Suprapubic skin (tissue), 4 donors: Measurements from ENCODE around the gene ZNF804B. TPM values are rescaled to one million over a fixed set of nuclear protein-coding genes. Genes with fewer than 3 reads are reported as not detected.

Experiments
- DNase-seq, 2 donors: peaks; one replicate each; pipeline ENCODE4 v3.0.0-alpha.2; 2019; ENCODE audit warnings: low spot score in 2 of 2
- H3K27ac ChIP-seq: fragments of 200-600 bp; sonication (generic); one replicate; pipeline ENCODE4 v1.5.1; 2019
- H3K27me3 ChIP-seq: fragments of 200-600 bp; sonication (generic); one replicate; pipeline ENCODE4 v1.5.1; 2019
- H3K36me3 ChIP-seq: fragments of 200-600 bp; sonication (generic); one replicate; pipeline ENCODE4 v1.5.1; 2019
- H3K4me1 ChIP-seq: fragments of 200-600 bp; sonication (generic); one replicate; pipeline ENCODE4 v1.5.1; 2019
- H3K4me3 ChIP-seq: fragments of 200-600 bp; sonication (generic); one replicate; pipeline ENCODE4 v1.5.1; 2019; ENCODE audit warnings: mild to moderate bottlenecking
- H3K9me3 ChIP-seq: fragments of 200-600 bp; sonication (generic); one replicate; pipeline ENCODE4 v1.5.1; 2019
- EP300 ChIP-seq: sonication (generic); formaldehyde crosslinking; IDR thresholded peaks from one replicate; pipeline ENCODE4 v1.6.1; 2017; ENCODE audit warnings: antibody characterized with exemption
- POLR2A ChIP-seq, 2 donors: fragments of 450-650 bp; IDR thresholded peaks; one replicate each; pipeline ENCODE4 v1.6.1; 2017; ENCODE audit warnings: antibody characterized with exemption in 2 of 2, mild to moderate bottlenecking in 2 of 2, moderate library complexity in 2 of 2
- POLR2AphosphoS5 ChIP-seq, 3 donors: sonication (generic); formaldehyde crosslinking; IDR thresholded peaks; one replicate each; pipeline ENCODE4 v1.6.1; 2017; ENCODE audit warnings: antibody characterized with exemption in 3 of 3
- WGBS: methylation state at CpG from one replicate; pipeline ENCODE4 v1.1.5; 2018; 5-methylcytosine and 5-hydroxymethylcytosine counted together
- total RNA-seq, 4 donors: library from RNA; depleted of rRNA; stranded (reverse); fragments of >200 nt; gene quantifications; one replicate each; pipeline ENCODE4 v1.1.0, GENCODE V29; 2016
- TF ChIP-seq, protein P1 (sequence below), 2 donors: fragments of 200-600 bp in 1 of 2; fragments of 450-650 bp in 1 of 2; sonication (generic) in 1 of 2; IDR thresholded peaks; one replicate each; pipeline ENCODE4 v1.5.1; 2016 to 2019; ENCODE audit warnings: antibody characterized with exemption in 2 of 2, mild to moderate bottlenecking in 1 of 2, moderate library complexity in 1 of 2

ZNF804B gene
- total RNA-seq, 4 donors from 2014 or later = not detected

- TF ChIP-seq POLR2A (IDR thresholded peaks at IDR 0.05) (no peak), POLR2AphosphoS5 (IDR thresholded peaks at IDR 0.05) (no peak), EP300 (no peak)
- TF ChIP-seq, protein P1, sequence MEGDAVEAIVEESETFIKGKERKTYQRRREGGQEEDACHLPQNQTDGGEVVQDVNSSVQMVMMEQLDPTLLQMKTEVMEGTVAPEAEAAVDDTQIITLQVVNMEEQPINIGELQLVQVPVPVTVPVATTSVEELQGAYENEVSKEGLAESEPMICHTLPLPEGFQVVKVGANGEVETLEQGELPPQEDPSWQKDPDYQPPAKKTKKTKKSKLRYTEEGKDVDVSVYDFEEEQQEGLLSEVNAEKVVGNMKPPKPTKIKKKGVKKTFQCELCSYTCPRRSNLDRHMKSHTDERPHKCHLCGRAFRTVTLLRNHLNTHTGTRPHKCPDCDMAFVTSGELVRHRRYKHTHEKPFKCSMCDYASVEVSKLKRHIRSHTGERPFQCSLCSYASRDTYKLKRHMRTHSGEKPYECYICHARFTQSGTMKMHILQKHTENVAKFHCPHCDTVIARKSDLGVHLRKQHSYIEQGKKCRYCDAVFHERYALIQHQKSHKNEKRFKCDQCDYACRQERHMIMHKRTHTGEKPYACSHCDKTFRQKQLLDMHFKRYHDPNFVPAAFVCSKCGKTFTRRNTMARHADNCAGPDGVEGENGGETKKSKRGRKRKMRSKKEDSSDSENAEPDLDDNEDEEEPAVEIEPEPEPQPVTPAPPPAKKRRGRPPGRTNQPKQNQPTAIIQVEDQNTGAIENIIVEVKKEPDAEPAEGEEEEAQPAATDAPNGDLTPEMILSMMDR (IDR thresholded peaks at IDR 0.05) = no peak
- Histone ChIP-seq H3K4me3 (no peak overlapping the region), H3K27me3 (peaks cover 68% of the 10 kb centered on the region), H3K36me3 (no peaks in the 10 kb centered on the region), H3K4me1 (peaks cover 19% of the 10 kb centered on the region), H3K27ac (no peak overlapping the region), H3K9me3 (no peaks in the 10 kb centered on the region)
- WGBS = 76% methylated on average over 2 of the region's 2 CpGs
- DNase-seq = no peak
Measured at GRCh38 chr7:88757371-88757770, 2.1 kb upstream of the ZNF804B start.

- Histone ChIP-seq H3K27ac (no peak overlapping the region), H3K27me3 (peaks cover 68% of the 10 kb centered on the region), H3K36me3 (no peaks in the 10 kb centered on the region), H3K4me3 (peak overlapping the region; percentile 47), H3K4me1 (peaks cover 19% of the 10 kb centered on the region), H3K9me3 (no peaks in the 10 kb centered on the region)
- WGBS = 6% methylated on average over 29 of the region's 33 CpGs
- no peak for DNase-seq
- TF ChIP-seq, protein P1 (IDR thresholded peaks at IDR 0.05) = no peak
- TF ChIP-seq POLR2A (IDR thresholded peaks at IDR 0.05) = no peak
- TF ChIP-seq EP300 = no peak
- TF ChIP-seq POLR2AphosphoS5 (IDR thresholded peaks at IDR 0.05) = no peak
Measured at GRCh38 chr7:88758381-88759229, 895 bp upstream of the ZNF804B start.

DNA sequence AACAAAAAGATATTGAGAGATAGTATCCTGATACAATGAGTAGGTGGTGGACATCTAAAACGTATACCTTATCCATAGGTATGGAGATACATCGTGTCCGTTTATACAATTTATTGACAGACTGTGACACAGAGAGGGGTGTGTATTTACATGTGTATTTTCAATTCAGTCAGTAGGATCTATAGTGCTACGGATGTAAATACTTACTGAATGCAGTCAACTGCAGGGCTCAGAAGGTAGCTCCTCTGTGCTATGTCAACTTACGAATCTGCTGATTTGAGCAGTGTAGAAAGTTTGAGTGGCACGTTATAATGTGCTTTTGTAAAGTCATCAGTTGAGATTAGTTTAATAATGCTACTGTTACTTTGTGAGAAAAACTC, 626 bp downstream of the ZNF804B start:
- no peak for DNase-seq
- WGBS = 38% methylated on average over 6 of the region's 6 CpGs
- no peak for TF ChIP-seq POLR2A (IDR thresholded peaks at IDR 0.05)
- no peak for TF ChIP-seq POLR2AphosphoS5 (IDR thresholded peaks at IDR 0.05)
- TF ChIP-seq EP300 = no peak
- TF ChIP-seq, protein P1 (IDR thresholded peaks at IDR 0.05) = no peak
- Histone ChIP-seq H3K9me3 (no peaks in the 10 kb centered on the region), H3K27ac (no peak overlapping the region), H3K27me3 (peaks cover 65% of the 10 kb centered on the region), H3K4me3 (peak overlapping the region; percentile 47), H3K36me3 (no peaks in the 10 kb centered on the region), H3K4me1 (peaks cover 19% of the 10 kb centered on the region)

GRCh38 chr7:88761779-88762178, 2.3 kb downstream of the ZNF804B start:
- no peaks in the 10 kb centered on the region for H3K36me3 ChIP-seq
- no peak for DNase-seq
- no peaks in the 10 kb centered on the region for H3K9me3 ChIP-seq
- 63% methylated on average over 1 of the region's 1 CpG for WGBS
- H3K4me3 ChIP-seq = no peak overlapping the region
- peaks cover 52% of the 10 kb centered on the region for H3K27me3 ChIP-seq
- H3K4me1 ChIP-seq = peaks cover 19% of the 10 kb centered on the region
- H3K27ac ChIP-seq = no peak overlapping the region
- TF ChIP-seq POLR2A (IDR thresholded peaks at IDR 0.05) = no peak
- TF ChIP-seq, protein P1 (IDR thresholded peaks at IDR 0.05) = no peak
- TF ChIP-seq EP300 = no peak
- no peak for TF ChIP-seq POLR2AphosphoS5 (IDR thresholded peaks at IDR 0.05)

DNA sequence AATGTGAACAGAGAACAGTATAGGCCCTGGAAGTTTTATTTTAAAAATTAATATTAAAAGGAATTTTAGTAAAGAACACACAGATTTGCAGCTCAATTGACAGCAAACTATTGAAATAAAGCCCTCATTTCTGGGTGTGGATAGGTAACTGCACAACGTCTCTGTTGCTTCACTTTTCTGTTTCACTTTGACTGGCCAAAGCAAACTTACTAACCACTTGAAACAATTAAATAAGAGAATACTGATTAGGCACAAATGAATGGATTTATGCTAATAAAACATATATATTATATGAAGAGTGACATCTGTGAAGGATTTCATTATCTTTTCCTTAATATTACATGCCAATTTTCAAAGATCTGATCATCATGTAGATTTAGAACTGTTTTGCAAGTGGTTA, 11.9 kb downstream of the ZNF804B start:
- 74% methylated on average over 1 of the region's 1 CpG for WGBS
- no peaks in the 10 kb centered on the region for H3K4me1 ChIP-seq
- no peak for TF ChIP-seq POLR2A (IDR thresholded peaks at IDR 0.05)
- TF ChIP-seq, protein P1 (IDR thresholded peaks at IDR 0.05) = no peak
- no peak for TF ChIP-seq EP300
- no peak for TF ChIP-seq POLR2AphosphoS5 (IDR thresholded peaks at IDR 0.05)
- no peaks in the 10 kb centered on the region for H3K9me3 ChIP-seq
- no peak for DNase-seq
- H3K27ac ChIP-seq = no peak overlapping the region
- no peaks in the 10 kb centered on the region for H3K36me3 ChIP-seq
- H3K4me3 ChIP-seq = no peak overlapping the region
- no peaks in the 10 kb centered on the region for H3K27me3 ChIP-seq
